ENCODE data around the gene CNTNAP2.

DNA sequence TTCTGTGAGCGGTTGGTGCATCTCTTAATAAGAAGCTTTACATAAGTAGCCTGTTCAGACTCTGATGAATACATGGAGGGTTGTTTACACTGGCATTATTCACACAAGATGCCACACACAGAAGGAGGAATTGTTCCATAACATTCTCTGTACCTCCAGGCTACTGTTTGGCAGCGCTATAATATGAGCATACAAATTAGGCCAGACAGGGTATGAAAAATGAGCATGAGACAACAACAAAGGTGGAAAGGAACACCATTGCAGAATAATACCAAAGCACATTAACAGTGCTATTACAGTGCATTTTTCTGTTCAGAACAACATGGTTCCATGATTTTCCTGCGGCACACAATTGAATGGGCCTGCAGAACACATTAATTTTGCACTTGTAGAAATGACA lies 2056.8 kb downstream of the CNTNAP2 start:
- TF ChIP-seq, protein P1, sequence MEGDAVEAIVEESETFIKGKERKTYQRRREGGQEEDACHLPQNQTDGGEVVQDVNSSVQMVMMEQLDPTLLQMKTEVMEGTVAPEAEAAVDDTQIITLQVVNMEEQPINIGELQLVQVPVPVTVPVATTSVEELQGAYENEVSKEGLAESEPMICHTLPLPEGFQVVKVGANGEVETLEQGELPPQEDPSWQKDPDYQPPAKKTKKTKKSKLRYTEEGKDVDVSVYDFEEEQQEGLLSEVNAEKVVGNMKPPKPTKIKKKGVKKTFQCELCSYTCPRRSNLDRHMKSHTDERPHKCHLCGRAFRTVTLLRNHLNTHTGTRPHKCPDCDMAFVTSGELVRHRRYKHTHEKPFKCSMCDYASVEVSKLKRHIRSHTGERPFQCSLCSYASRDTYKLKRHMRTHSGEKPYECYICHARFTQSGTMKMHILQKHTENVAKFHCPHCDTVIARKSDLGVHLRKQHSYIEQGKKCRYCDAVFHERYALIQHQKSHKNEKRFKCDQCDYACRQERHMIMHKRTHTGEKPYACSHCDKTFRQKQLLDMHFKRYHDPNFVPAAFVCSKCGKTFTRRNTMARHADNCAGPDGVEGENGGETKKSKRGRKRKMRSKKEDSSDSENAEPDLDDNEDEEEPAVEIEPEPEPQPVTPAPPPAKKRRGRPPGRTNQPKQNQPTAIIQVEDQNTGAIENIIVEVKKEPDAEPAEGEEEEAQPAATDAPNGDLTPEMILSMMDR (conservative IDR thresholded peaks at IDR 0.05; ENCODE audit: low read length), result no peak
- no peak for TF ChIP-seq EZH2phosphoT487 (IDR thresholded peaks at IDR 0.05; ENCODE audit: borderline replicate concordance, low read depth, low read length)
